ENCODE data around the gene VGLL1. TPM values are rescaled to one million over a fixed set of nuclear protein-coding genes. Genes with fewer than 3 reads are reported as not detected.

Gene VGLL1
- total and polyA plus RNA-seq, 4 donors: not detected

DNA sequence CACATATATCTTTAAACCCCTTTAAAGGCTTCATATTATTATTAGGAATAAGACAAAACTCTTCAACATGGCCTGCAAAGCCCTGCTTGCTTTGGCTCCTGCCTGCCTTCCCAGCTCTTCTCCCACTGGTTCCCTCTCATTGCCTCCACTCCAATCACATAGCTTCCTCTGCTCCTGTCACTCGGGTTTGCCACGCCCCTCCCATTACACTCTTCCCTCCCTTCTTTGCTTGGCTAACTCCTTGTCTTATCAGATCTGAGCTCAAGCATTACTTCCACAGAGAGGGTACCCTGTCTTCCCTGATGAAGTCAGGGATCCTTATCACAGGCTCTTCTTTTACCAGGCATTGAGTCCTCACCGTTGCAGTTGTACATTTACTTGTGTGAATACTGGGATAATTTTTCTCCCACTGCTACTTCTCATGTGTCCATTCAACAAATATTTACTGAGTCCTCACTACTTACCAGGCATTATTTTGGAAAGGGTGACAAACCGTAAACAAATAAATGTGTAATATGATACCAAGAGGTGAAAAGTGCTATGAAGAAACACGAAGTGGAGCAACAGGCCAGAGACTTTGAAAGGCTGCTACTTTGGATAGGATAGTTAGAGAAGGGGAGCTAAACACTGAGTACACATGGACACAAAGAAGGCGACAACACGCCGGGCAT is 3.2 kb upstream of the VGLL1 start:
- 71% methylated on average over 8 of the region's 8 CpGs for WGBS
- no peak for DNase-seq (ENCODE audit: low spot score)
- Histone ChIP-seq H3K9ac (ENCODE audit: low read depth in 1 of 2, low read length in 2 of 2) (no peak overlapping the region), H3K27me3 (ENCODE audit: control insufficient read depth in 4 of 4, insufficient read depth in 4 of 4, low read length in 3 of 4) (peaks cover 0 to 5% (median 0%) of the 10 kb centered on the region in 4 donors), H3K4me3 (ENCODE audit: low read depth in 1 of 3, low read length in 3 of 3) (no peak overlapping the region), H3K27ac (ENCODE audit: low read depth in 1 of 2, low read length in 2 of 2) (no peak overlapping the region), H3K9me3 (ENCODE audit: control insufficient read depth in 4 of 4, low read length in 3 of 4) (no peaks in the 10 kb centered on the region), H3K4me1 (ENCODE audit: control insufficient read depth in 4 of 4, insufficient read depth in 4 of 4, low read length in 3 of 4) (no peaks in the 10 kb centered on the region), H3K36me3 (ENCODE audit: control insufficient read depth in 4 of 4, insufficient read depth in 3 of 4, low read depth in 1 of 4, low read length in 3 of 4) (no peaks in the 10 kb centered on the region)
- TF ChIP-seq, protein P1, sequence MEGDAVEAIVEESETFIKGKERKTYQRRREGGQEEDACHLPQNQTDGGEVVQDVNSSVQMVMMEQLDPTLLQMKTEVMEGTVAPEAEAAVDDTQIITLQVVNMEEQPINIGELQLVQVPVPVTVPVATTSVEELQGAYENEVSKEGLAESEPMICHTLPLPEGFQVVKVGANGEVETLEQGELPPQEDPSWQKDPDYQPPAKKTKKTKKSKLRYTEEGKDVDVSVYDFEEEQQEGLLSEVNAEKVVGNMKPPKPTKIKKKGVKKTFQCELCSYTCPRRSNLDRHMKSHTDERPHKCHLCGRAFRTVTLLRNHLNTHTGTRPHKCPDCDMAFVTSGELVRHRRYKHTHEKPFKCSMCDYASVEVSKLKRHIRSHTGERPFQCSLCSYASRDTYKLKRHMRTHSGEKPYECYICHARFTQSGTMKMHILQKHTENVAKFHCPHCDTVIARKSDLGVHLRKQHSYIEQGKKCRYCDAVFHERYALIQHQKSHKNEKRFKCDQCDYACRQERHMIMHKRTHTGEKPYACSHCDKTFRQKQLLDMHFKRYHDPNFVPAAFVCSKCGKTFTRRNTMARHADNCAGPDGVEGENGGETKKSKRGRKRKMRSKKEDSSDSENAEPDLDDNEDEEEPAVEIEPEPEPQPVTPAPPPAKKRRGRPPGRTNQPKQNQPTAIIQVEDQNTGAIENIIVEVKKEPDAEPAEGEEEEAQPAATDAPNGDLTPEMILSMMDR (IDR thresholded peaks at IDR 0.05; ENCODE audit: low read depth, low read length, missing input control): no peak
- no peak for TF ChIP-seq TAF1 (conservative IDR thresholded peaks at IDR 0.05)
- no peak for TF ChIP-seq EGR1 (IDR thresholded peaks at IDR 0.05; ENCODE audit: low read depth in 2 of 2)
- TF ChIP-seq SP1 (IDR thresholded peaks at IDR 0.05): no peak
- no peak for TF ChIP-seq HNF4A (conservative IDR thresholded peaks at IDR 0.05)
- no peak for TF ChIP-seq RXRA (IDR thresholded peaks at IDR 0.05)

DNA sequence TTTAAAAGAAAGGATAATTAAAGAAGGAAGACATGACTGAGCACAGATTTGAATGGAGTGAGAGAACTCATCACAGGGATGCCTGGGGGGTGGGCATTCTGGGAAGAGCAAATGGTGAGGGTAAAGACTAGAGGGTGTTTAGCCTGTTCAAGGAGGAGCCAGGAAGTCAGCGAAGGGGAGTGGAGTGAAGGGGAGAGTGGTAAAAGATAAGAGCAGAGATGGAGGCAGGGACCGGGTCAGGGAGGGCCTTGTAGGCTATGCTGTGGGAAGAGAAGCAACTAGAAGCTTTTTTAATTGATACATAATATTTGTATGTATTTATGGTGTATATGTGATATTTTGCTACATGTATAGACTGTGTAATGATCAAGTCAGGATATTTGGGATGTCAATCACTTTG is 2.2 kb upstream of the VGLL1 start:
- DNase-seq (ENCODE audit: low spot score): peak; percentile 37
- no peak overlapping the region for H3K4me3 ChIP-seq (ENCODE audit: low read depth in 1 of 3, low read length in 3 of 3)
- H3K27me3 ChIP-seq (ENCODE audit: control insufficient read depth in 4 of 4, insufficient read depth in 4 of 4, low read length in 3 of 4): peaks cover 0 to 5% (median 0%) of the 10 kb centered on the region in 4 donors
- no peak overlapping the region for H3K9ac ChIP-seq (ENCODE audit: low read depth in 1 of 2, low read length in 2 of 2)
- no peak for TF ChIP-seq JUND (IDR thresholded peaks at IDR 0.05)
- no peak for TF ChIP-seq RAD21 (IDR thresholded peaks at IDR 0.05)
- TF ChIP-seq ATF3 (IDR thresholded peaks at IDR 0.05): no peak
- TF ChIP-seq YY1 (IDR thresholded peaks at IDR 0.05): no peak
- no peak for TF ChIP-seq EGR1 (IDR thresholded peaks at IDR 0.05; ENCODE audit: low read depth in 2 of 2)
- no peak for TF ChIP-seq ZBTB33 (IDR thresholded peaks at IDR 0.05)
- TF ChIP-seq HNF4A (conservative IDR thresholded peaks at IDR 0.05): no peak
- no peak for TF ChIP-seq SP1 (IDR thresholded peaks at IDR 0.05)
- TF ChIP-seq, protein P1 (IDR thresholded peaks at IDR 0.05; ENCODE audit: low read depth, low read length, missing input control): no peak
- TF ChIP-seq MAX (IDR thresholded peaks at IDR 0.05): no peak
- no peak for TF ChIP-seq HNF4G (IDR thresholded peaks at IDR 0.05)
- no peaks in the 10 kb centered on the region for H3K4me1 ChIP-seq (ENCODE audit: control insufficient read depth in 4 of 4, insufficient read depth in 4 of 4, low read length in 3 of 4)
- no peaks in the 10 kb centered on the region for H3K36me3 ChIP-seq (ENCODE audit: control insufficient read depth in 4 of 4, insufficient read depth in 3 of 4, low read depth in 1 of 4, low read length in 3 of 4)
- no peaks in the 10 kb centered on the region for H3K9me3 ChIP-seq (ENCODE audit: control insufficient read depth in 4 of 4, low read length in 3 of 4)
- H3K27ac ChIP-seq (ENCODE audit: low read depth in 1 of 2, low read length in 2 of 2): no peak overlapping the region
- WGBS: 59% methylated on average over 2 of the region's 2 CpGs
